OCI-LY1 (cell line): ENCODE data around the gene ATP8B3.

Experiments
- H2AFZ ChIP-seq: fragments of 200-600 bp; sonication (generic), shearing (Covaris generic); 2 replicates; pipeline ENCODE4 v1.6.0; 2014; ENCODE audit warnings: antibody characterized with exemption, mild to moderate bottlenecking, low read length
- H3F3A ChIP-seq: fragments of 200-600 bp; sonication (generic), shearing (Covaris generic); 2 replicates; pipeline ENCODE4 v1.6.0; 2014; ENCODE audit warnings: mild to moderate bottlenecking, antibody characterized with exemption, low read length, moderate library complexity; ENCODE audit not compliant: insufficient read depth
- H3K27ac ChIP-seq: fragments of 200-600 bp; sonication (generic); 2 replicates; pipeline ENCODE4 v1.5.1; 2014; ENCODE audit warnings: low read length, mixed run types, mild to moderate bottlenecking, low read depth; ENCODE audit not compliant: poor library complexity, severe bottlenecking
- H3K27me3 ChIP-seq: fragments of 200-600 bp; sonication (generic); 2 replicates; pipeline ENCODE4 v1.6.0; 2014; ENCODE audit warnings: antibody characterized with exemption, mild to moderate bottlenecking, low read length, moderate library complexity; ENCODE audit not compliant: insufficient read depth
- H3K36me3 ChIP-seq: fragments of 200-600 bp; sonication (generic); 2 replicates; pipeline ENCODE4 v1.6.1; 2014; ENCODE audit warnings: mild to moderate bottlenecking, antibody characterized with exemption, low read length, moderate library complexity, mixed read lengths; ENCODE audit not compliant: insufficient read depth
- H3K4me1 ChIP-seq: fragments of 200-600 bp; sonication (generic); 2 replicates; pipeline ENCODE4 v1.5.1; 2014; ENCODE audit warnings: mild to moderate bottlenecking, low read length, moderate library complexity; ENCODE audit not compliant: insufficient read depth, severe bottlenecking
- H3K4me2 ChIP-seq: fragments of 200-600 bp; sonication (generic), shearing (Covaris generic); 2 replicates; pipeline ENCODE4 v1.6.1; 2014; ENCODE audit warnings: low read length
- H3K4me3 ChIP-seq: fragments of 200-600 bp; sonication (generic); 2 replicates; pipeline ENCODE4 v1.5.1; 2014; ENCODE audit warnings: low read length, low read depth, mild to moderate bottlenecking, mixed read lengths; ENCODE audit not compliant: poor library complexity, severe bottlenecking
- H3K79me2 ChIP-seq: fragments of 200-600 bp; shearing (Covaris generic); 2 replicates; pipeline ENCODE4 v1.6.1; 2016; ENCODE audit warnings: mixed run types, low read length, mixed read lengths; ENCODE audit not compliant: insufficient read depth
- H3K9ac ChIP-seq: fragments of 200-600 bp; sonication (generic), shearing (Covaris generic); 2 replicates; pipeline ENCODE4 v1.6.1; 2014; ENCODE audit warnings: mild to moderate bottlenecking, low read length, mixed read lengths
- H3K9me2 ChIP-seq: fragments of 200-600 bp; sonication (generic), shearing (Covaris generic); 2 replicates; pipeline ENCODE4 v1.6.1; 2014; ENCODE audit warnings: low read depth, mild to moderate bottlenecking, low read length, mixed read lengths
- H3K9me3 ChIP-seq: fragments of 200-600 bp; shearing (Covaris generic); 2 replicates; pipeline ENCODE4 v1.6.1; 2014; ENCODE audit warnings: low read length, mixed read lengths
- H4K20me1 ChIP-seq: fragments of 200-600 bp; sonication (generic), shearing (Covaris generic); 2 replicates; pipeline ENCODE4 v1.6.0; 2016; ENCODE audit warnings: mild to moderate bottlenecking, low read length; ENCODE audit not compliant: insufficient read depth
- EZH2 ChIP-seq: fragments of 200-600 bp; sonication (generic), shearing (Covaris generic); IDR thresholded peaks from 2 replicates; pipeline ENCODE4 v1.8.0; 2017; ENCODE audit warnings: borderline replicate concordance, mixed run types, mild to moderate bottlenecking, antibody characterized with exemption, low read length, moderate library complexity, mixed read lengths
- TF ChIP-seq, protein P1 (sequence below): fragments of 200-600 bp; sonication (generic), shearing (Covaris generic); IDR thresholded peaks from 2 replicates; pipeline ENCODE4 v1.5.1; 2017; ENCODE audit warnings: mild to moderate bottlenecking, antibody characterized with exemption, low read length, moderate library complexity, mixed read lengths

Gene ATP8B3

DNA sequence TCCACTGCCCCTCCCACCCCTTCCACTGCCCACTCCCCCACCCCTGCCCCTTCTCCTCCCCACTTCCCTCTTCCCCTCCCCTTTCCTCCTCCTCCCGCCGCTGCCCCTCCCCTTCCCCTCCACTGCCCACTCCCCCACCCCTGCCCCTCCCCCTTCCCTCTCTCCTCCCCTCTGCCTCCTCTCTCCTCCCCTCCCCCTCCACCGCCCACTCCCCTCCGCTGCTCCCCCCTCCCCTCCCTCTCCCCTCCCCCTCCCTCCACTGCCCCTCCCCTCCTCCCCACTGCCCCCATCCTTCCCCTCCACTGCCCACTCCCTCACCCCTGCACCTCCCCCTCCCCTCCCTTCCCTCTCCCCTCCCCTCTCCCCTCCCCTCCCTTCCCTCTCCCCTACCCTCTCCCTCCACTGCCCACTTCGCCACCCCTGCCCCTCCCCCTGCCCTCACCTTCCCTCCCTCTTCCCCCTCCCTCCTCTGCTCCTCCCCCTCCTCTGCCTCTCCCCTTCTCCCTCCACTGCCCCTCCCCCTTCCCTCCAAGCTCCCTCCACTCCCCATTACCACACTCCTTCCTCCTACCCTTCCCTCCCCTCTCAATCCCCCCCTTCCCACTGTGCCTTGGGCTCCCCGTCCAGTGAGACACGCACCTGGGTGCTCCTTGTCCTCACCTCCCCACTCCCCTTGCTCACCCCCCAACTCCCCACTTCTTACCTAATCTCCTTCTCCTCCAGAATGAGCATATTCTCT, 21.9 kb downstream of the ATP8B3 start:
- Histone ChIP-seq H3K4me3 (no peak overlapping the region), H3K36me3 (no peaks in the 10 kb centered on the region)
- TF ChIP-seq, protein P1, sequence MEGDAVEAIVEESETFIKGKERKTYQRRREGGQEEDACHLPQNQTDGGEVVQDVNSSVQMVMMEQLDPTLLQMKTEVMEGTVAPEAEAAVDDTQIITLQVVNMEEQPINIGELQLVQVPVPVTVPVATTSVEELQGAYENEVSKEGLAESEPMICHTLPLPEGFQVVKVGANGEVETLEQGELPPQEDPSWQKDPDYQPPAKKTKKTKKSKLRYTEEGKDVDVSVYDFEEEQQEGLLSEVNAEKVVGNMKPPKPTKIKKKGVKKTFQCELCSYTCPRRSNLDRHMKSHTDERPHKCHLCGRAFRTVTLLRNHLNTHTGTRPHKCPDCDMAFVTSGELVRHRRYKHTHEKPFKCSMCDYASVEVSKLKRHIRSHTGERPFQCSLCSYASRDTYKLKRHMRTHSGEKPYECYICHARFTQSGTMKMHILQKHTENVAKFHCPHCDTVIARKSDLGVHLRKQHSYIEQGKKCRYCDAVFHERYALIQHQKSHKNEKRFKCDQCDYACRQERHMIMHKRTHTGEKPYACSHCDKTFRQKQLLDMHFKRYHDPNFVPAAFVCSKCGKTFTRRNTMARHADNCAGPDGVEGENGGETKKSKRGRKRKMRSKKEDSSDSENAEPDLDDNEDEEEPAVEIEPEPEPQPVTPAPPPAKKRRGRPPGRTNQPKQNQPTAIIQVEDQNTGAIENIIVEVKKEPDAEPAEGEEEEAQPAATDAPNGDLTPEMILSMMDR: no peak

DNA sequence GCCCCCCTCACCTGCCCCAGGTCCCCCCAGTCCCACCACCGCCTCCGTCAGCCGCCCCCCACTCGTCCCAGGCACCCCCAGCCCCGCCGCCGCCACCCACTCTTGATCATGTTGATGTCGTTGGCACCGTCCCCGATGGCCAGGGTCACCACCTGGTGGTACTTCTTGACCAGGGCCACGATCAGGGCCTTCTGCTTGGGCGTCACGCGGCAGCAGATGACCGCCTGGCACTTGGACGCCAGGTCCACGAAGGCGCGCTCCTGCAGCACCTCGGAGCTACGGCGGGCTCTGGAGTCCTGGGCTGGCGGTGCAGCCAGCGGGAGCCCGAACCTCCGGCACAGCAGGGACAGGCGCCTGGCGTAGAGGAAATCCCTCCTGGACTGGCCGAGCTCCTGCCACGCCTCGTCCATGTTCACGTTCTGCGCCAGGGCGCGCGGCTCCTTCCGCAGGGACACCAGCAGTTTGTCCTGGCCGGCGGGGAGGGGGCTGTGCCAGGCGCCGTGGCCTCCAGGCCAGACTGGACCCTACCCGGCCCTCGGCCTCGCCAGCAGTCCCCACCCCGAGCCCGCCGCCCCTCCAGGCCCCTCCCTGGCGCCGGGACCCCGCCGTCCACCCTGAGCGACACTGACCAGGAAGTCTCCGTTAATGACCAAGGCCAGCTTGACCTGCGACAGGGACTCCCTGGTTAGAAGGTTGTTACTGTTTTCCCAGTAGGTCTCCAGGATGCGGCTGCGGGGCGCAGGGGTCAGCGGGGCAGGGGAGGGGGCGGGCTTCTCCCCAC, 22.6 kb downstream of the ATP8B3 start:
- no peak overlapping the region for H2AFZ ChIP-seq
- H3F3A ChIP-seq: no peaks in the 10 kb centered on the region
- no peak overlapping the region for H3K4me3 ChIP-seq
- H3K4me1 ChIP-seq: no peaks in the 10 kb centered on the region
- no peaks in the 10 kb centered on the region for H4K20me1 ChIP-seq
- no peaks in the 10 kb centered on the region for H3K27me3 ChIP-seq
- no peaks in the 10 kb centered on the region for H3K9me2 ChIP-seq
- TF ChIP-seq, protein P1: no peak
- no peak for TF ChIP-seq EZH2
- no peak overlapping the region for H3K4me2 ChIP-seq
- no peaks in the 10 kb centered on the region for H3K36me3 ChIP-seq
- H3K9me3 ChIP-seq: no peaks in the 10 kb centered on the region
- H3K79me2 ChIP-seq: no peaks in the 10 kb centered on the region
- no peak overlapping the region for H3K27ac ChIP-seq
- H3K9ac ChIP-seq: no peak overlapping the region

More for the DNA sequence above, 21.9 kb downstream of the ATP8B3 start:
- Histone ChIP-seq H4K20me1 (no peaks in the 10 kb centered on the region), H3K79me2 (no peaks in the 10 kb centered on the region), H3K9ac (no peak overlapping the region), H3K27ac (no peak overlapping the region), H3K4me2 (no peak overlapping the region), H3K9me3 (no peaks in the 10 kb centered on the region), H3K27me3 (no peaks in the 10 kb centered on the region), H3F3A (no peaks in the 10 kb centered on the region), H2AFZ (no peak overlapping the region), H3K4me1 (no peaks in the 10 kb centered on the region), H3K9me2 (no peaks in the 10 kb centered on the region)

DNA sequence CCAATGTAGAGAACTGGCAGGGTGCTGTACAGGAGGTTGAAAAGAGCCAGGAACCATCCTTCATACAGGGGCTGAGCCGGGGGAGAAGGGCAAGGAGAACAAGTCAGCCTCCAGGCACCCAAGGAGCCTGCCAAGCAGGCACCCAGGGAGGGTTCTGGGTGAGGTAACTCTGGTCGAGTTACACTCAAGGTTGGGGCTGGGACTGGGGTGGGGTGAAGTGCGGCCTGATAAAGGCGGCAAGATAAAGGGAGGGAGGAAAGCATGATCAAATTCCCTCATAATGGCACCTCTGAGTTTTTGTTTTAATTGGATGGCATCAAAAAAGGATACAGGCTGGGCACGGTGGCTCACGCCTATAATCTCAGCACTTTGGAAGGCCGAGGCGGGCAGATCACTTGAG, 25.0 kb downstream of the ATP8B3 start:
- no peak for TF ChIP-seq EZH2
- TF ChIP-seq, protein P1: no peak
- Histone ChIP-seq H3K9ac (no peak overlapping the region), H3K36me3 (no peaks in the 10 kb centered on the region), H2AFZ (no peak overlapping the region), H3K4me1 (peaks cover 6% of the 10 kb centered on the region), H3K79me2 (no peaks in the 10 kb centered on the region), H4K20me1 (no peaks in the 10 kb centered on the region), H3K27me3 (peaks cover 15% of the 10 kb centered on the region; the same call in 1 of the 2 replicates), H3K4me3 (no peak overlapping the region), H3K27ac (no peak overlapping the region), H3K9me2 (no peaks in the 10 kb centered on the region), H3K9me3 (peaks cover 4% of the 10 kb centered on the region), H3F3A (no peaks in the 10 kb centered on the region), H3K4me2 (no peak overlapping the region)
